ENCODE results near the gene IL31RA. TPM values are rescaled to one million over a fixed set of nuclear protein-coding genes. Genes with fewer than 3 reads are reported as not detected.
A peak's percentile ranks its signal among the peaks of the same experiment; 100 is the strongest.

The IL31RA gene
- total and polyA plus RNA-seq, 2 experiments from 2014 or later = not detected

GRCh38 chr5:55914971-55915370 lies 63.8 kb downstream of the IL31RA start:
- Histone ChIP-seq H3K27ac (no peak overlapping the region), H3K27me3 (no peaks in the 10 kb centered on the region), H3K4me1 (ENCODE audit: low read depth) (peaks cover 7% of the 10 kb centered on the region), H3K36me3 (no peaks in the 10 kb centered on the region), H3K9me3 (ENCODE audit: low read depth) (no peaks in the 10 kb centered on the region), H3K4me3 (no peak overlapping the region)
- DNase-seq (ENCODE audit: low read depth in 1 of 2, low spot score in 1 of 2) = no peak
- no peak for TF ChIP-seq CTCF (IDR thresholded peaks at IDR 0.05; ENCODE audit: low read depth, low read length)

- Histone ChIP-seq H3K27ac (no peak overlapping the region), H3K27me3 (no peaks in the 10 kb centered on the region), H3K4me3 (no peak overlapping the region), H3K36me3 (no peaks in the 10 kb centered on the region), H3K9me3 (ENCODE audit: low read depth) (no peaks in the 10 kb centered on the region), H3K4me1 (ENCODE audit: low read depth) (peaks cover 7% of the 10 kb centered on the region)
- no peak for TF ChIP-seq CTCF (IDR thresholded peaks at IDR 0.05; ENCODE audit: low read depth, low read length)
- no peak for DNase-seq (ENCODE audit: low read depth in 1 of 2, low spot score in 1 of 2)
Measured at GRCh38 chr5:55915783-55916182, 64.6 kb downstream of the IL31RA start.

GRCh38 chr5:55916986-55917385 lies 65.8 kb downstream of the IL31RA start:
- Histone ChIP-seq H3K4me1 (ENCODE audit: low read depth) (peaks cover 7% of the 10 kb centered on the region), H3K27ac (no peak overlapping the region)

GRCh38 chr5:55917402-55918086 lies 66.4 kb downstream of the IL31RA start:
- TF ChIP-seq CTCF (IDR thresholded peaks at IDR 0.05; ENCODE audit: low read depth, low read length) = no peak
- Histone ChIP-seq H3K27me3 (no peaks in the 10 kb centered on the region), H3K27ac (no peak overlapping the region), H3K36me3 (no peaks in the 10 kb centered on the region), H3K4me1 (ENCODE audit: low read depth) (peaks cover 7% of the 10 kb centered on the region), H3K4me3 (no peak overlapping the region), H3K9me3 (ENCODE audit: low read depth) (no peaks in the 10 kb centered on the region)
- DNase-seq (ENCODE audit: low read depth in 1 of 2, low spot score in 1 of 2) = no peak

More at GRCh38 chr5:55916986-55917385, 65.8 kb downstream of the IL31RA start:
- Histone ChIP-seq H3K36me3 (no peaks in the 10 kb centered on the region), H3K27me3 (no peaks in the 10 kb centered on the region), H3K4me3 (no peak overlapping the region), H3K9me3 (ENCODE audit: low read depth) (no peaks in the 10 kb centered on the region)
- no peak for TF ChIP-seq CTCF (IDR thresholded peaks at IDR 0.05; ENCODE audit: low read depth, low read length)
- no peak for DNase-seq (ENCODE audit: low read depth in 1 of 2, low spot score in 1 of 2)

GRCh38 chr5:55918087-55919035 lies 67.2 kb downstream of the IL31RA start:
- Histone ChIP-seq H3K27me3 (no peaks in the 10 kb centered on the region), H3K4me3 (no peak overlapping the region), H3K9me3 (ENCODE audit: low read depth) (no peaks in the 10 kb centered on the region), H3K4me1 (ENCODE audit: low read depth) (peaks cover 7% of the 10 kb centered on the region), H3K36me3 (no peaks in the 10 kb centered on the region), H3K27ac (no peak overlapping the region)
- TF ChIP-seq CTCF (IDR thresholded peaks at IDR 0.05; ENCODE audit: low read depth, low read length) = no peak
- DNase-seq (ENCODE audit: low read depth in 1 of 2, low spot score in 1 of 2) = peak in 1 of 2 donors; percentile 46
